ENCODE measurements around the gene CRADD.

Gene CRADD

DNA sequence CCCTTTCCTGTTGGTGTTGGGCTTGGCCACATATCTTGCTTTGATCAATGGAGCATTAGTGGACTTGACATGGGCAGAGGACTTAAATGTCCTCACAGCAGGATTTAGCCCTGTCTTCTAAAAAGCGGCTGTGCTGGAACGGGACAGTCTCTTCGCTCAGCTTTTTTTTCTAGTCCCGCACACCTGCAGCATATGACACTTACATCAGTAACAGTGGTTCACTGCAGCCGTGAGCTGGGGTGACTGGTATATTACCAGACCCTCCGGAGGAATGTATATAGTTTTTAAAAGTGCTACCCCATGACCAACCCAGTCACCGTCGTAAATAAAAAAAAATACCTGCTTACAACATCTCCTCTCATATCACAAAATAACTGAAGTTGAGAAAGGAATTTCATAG is 164.5 kb downstream of the CRADD start:
- Histone ChIP-seq H2AFZ (peak overlapping the region; percentile 38), H3K36me3 (ENCODE audit: control insufficient read depth, insufficient read depth, low read length) (no peaks in the 10 kb centered on the region), H3K4me3 (ENCODE audit: low read depth, low read length) (no peak overlapping the region), H3K79me2 (peaks cover 5% of the 10 kb centered on the region), H3K27me3 (ENCODE audit: control insufficient read depth, insufficient read depth, low read length) (no peaks in the 10 kb centered on the region), H3K9ac (no peak overlapping the region), H3K4me1 (peaks cover 18% of the 10 kb centered on the region), H3K27ac (no peak overlapping the region), H3K9me3 (ENCODE audit: control insufficient read depth, low read length) (no peaks in the 10 kb centered on the region), H3K4me2 (ENCODE audit: low read length) (no peak overlapping the region)
- TF ChIP-seq, protein P1, sequence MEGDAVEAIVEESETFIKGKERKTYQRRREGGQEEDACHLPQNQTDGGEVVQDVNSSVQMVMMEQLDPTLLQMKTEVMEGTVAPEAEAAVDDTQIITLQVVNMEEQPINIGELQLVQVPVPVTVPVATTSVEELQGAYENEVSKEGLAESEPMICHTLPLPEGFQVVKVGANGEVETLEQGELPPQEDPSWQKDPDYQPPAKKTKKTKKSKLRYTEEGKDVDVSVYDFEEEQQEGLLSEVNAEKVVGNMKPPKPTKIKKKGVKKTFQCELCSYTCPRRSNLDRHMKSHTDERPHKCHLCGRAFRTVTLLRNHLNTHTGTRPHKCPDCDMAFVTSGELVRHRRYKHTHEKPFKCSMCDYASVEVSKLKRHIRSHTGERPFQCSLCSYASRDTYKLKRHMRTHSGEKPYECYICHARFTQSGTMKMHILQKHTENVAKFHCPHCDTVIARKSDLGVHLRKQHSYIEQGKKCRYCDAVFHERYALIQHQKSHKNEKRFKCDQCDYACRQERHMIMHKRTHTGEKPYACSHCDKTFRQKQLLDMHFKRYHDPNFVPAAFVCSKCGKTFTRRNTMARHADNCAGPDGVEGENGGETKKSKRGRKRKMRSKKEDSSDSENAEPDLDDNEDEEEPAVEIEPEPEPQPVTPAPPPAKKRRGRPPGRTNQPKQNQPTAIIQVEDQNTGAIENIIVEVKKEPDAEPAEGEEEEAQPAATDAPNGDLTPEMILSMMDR (IDR thresholded peaks at IDR 0.05), result no peak

- Histone ChIP-seq H2AFZ (no peak overlapping the region), H3K79me2 (peaks cover 2% of the 10 kb centered on the region)
- TF ChIP-seq, protein P1 (IDR thresholded peaks at IDR 0.05), result no peak
Observed at GRCh38 chr12:93844164-93844784, 167.1 kb downstream of the CRADD start.

GRCh38 chr12:93846936-93847516 is 169.9 kb downstream of the CRADD start:
- H3K4me1 ChIP-seq, result peaks cover 18% of the 10 kb centered on the region
- H2AFZ ChIP-seq, result no peak overlapping the region
- H3K27me3 ChIP-seq (ENCODE audit: control insufficient read depth, insufficient read depth, low read length), result no peaks in the 10 kb centered on the region
- no peaks in the 10 kb centered on the region for H3K9me3 ChIP-seq (ENCODE audit: control insufficient read depth, low read length)
- H3K36me3 ChIP-seq (ENCODE audit: control insufficient read depth, insufficient read depth, low read length), result no peaks in the 10 kb centered on the region
- H3K4me2 ChIP-seq (ENCODE audit: low read length), result no peak overlapping the region
- H3K9ac ChIP-seq, result no peak overlapping the region
- H3K27ac ChIP-seq, result no peak overlapping the region
- TF ChIP-seq, protein P1 (IDR thresholded peaks at IDR 0.05), result no peak
- H3K4me3 ChIP-seq (ENCODE audit: low read depth, low read length), result no peak overlapping the region
- no peaks in the 10 kb centered on the region for H3K79me2 ChIP-seq

More at GRCh38 chr12:93844164-93844784, 167.1 kb downstream of the CRADD start:
- Histone ChIP-seq H3K36me3 (ENCODE audit: control insufficient read depth, insufficient read depth, low read length) (no peaks in the 10 kb centered on the region), H3K9ac (no peak overlapping the region), H3K4me1 (peaks cover 18% of the 10 kb centered on the region), H3K4me2 (ENCODE audit: low read length) (no peak overlapping the region), H3K9me3 (ENCODE audit: control insufficient read depth, low read length) (no peaks in the 10 kb centered on the region), H3K4me3 (ENCODE audit: low read depth, low read length) (no peak overlapping the region), H3K27ac (no peak overlapping the region), H3K27me3 (ENCODE audit: control insufficient read depth, insufficient read depth, low read length) (no peaks in the 10 kb centered on the region)

GRCh38 chr12:93847517-93848474 is 170.6 kb downstream of the CRADD start:
- H3K9ac ChIP-seq, result no peak overlapping the region
- H3K36me3 ChIP-seq (ENCODE audit: control insufficient read depth, insufficient read depth, low read length), result no peaks in the 10 kb centered on the region
- no peak overlapping the region for H3K4me3 ChIP-seq (ENCODE audit: low read depth, low read length)
- H3K4me2 ChIP-seq (ENCODE audit: low read length), result no peak overlapping the region
- H3K4me1 ChIP-seq, result peaks cover 18% of the 10 kb centered on the region
- no peaks in the 10 kb centered on the region for H3K79me2 ChIP-seq
- H3K9me3 ChIP-seq (ENCODE audit: control insufficient read depth, low read length), result no peaks in the 10 kb centered on the region
- no peak overlapping the region for H2AFZ ChIP-seq
- TF ChIP-seq, protein P1 (IDR thresholded peaks at IDR 0.05), result no peak
- no peak overlapping the region for H3K27ac ChIP-seq
- H3K27me3 ChIP-seq (ENCODE audit: control insufficient read depth, insufficient read depth, low read length), result no peaks in the 10 kb centered on the region

Measured in parathyroid adenoma (tissue), 2 donors.